GM18508 (cell line): Measurements from ENCODE around the gene NBPF6.
"Not testable (repeated sequence)": the region's sequence is repeated elsewhere in the genome, so short reads cannot be mapped to it uniquely, and the experiment has no call there.

Experiments
- ATAC-seq: cut with Tn5 transposase; IDR thresholded peaks from one replicate; pipeline ENCODE4 v1.9.1; 2021; ENCODE audit warnings: moderate number of reproducible peaks; ENCODE audit not compliant: insufficient read depth, unreplicated experiment

The NBPF6 gene

DNA sequence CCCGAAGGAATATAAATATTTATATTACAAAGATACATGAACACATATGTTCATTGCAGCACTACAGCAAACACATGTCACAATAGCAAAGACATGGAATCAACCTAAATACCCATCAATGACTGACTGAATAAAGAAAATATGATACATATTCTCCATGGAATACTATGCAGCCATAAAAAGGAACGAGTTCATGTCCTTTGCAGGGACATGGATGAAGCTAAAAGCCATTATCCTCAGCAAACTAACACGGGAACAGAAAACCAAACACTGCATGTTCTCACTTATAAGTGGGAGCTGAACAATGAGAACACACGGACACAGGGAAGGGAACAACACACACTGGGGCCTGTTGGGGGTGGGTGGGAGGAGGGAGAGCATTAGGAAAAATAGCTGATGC lies 46.7 kb downstream of the NBPF6 start:
- ATAC-seq, result not testable (repeated sequence)

DNA sequence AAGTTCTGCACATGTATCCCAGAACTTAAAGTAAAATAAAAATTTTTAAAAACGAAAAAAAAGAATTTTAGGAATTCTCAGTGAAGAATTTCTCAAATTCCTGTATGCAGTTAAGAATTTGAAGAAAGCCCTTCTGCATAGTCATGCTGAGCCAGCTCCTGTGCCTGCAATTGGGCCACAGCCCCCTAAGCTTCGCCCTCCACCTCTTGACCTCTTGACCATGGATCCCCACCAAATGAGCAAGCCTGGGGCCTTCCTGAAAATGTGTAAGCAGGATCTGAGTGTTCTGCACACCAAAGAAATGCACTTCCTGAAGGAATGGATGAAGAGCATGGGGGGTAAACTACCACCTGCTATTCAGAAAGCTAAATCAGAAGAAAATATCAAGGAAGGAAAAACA lies 52.0 kb downstream of the NBPF6 start:
- ATAC-seq, result no peak

DNA sequence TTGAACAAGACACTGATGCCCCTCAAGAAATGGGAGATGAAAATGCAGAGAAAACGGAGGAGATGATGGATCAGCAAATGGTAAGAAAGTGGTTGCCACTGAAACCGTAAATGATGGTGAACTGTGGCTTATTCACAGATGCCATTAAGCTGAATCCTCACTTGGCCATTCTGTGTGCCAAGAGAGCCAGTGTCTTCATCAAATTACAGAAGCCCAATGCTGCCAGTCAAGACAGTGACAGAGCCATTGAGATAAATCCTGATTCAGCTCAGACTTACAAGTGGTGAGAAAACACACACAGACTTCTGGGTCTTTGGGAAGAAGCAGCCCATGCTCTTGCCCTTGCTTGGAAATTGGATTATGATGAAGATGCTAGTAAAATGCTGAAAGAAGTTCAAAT lies 52.5 kb downstream of the NBPF6 start:
- no peak for ATAC-seq

DNA sequence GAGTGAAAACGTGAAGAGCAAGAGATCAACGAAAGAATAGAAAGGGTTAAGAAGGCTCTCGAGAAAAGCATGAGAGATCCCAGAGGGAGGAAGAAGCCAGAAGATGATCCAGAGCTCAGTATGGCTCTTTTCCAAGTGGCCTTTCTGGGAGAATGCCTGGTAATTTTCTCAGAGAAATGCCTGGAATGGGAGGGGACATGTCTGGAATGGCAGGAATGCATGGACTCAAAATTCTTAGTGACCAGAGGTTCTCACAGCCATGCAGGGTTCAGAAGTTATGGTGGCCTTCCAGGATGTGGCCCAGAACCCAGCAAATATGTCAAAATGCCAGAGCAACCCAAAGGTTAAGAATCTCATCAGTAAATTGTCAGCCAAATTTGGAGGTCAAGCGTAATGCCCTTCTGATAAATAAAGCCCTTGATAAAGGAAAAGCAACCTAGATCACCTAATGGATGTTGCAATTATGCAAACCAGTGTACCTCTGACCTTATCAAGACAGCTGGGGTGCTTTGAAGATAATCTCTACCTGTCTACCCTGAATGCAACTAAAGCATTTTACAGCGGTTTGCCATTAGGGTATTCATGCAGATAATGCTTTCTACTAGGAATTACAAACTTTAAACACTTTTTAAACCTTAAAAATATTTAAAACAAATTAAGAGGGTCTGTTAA lies 53.1 kb downstream of the NBPF6 start:
- ATAC-seq, result no peak

DNA sequence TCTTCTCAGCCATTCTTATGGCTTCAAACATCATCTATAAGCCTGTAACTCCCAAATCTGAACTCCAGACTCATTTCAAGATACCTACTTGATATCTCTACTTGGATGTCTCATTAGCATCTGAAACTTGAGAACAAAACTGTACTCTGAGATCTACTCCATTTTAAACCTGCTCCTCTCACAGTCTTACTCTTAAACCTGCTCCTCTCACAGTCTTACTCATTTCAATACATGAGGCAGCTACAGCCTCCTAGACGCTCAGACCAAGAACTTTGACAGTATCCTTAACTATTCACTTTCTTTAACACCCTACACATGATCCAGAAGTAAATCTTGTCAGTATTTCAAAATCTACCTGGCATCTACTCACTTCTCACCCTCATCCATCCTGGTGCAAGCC lies 54.3 kb downstream of the NBPF6 start:
- no peak for ATAC-seq

DNA sequence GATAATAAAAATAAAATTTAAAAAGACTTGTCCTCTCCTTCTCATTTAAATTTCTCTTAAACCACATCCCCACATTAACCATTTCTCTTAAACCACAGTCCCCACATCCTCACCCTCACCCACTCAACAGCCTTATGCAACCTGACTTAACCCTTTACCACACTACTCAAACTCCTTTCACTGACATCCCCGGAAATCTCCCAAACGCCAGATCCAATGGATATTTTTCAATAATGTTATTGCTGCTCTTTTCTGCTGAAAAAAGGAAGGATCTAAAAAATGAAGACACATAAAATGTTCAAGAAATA lies 55.6 kb downstream of the NBPF6 start:
- no peak for ATAC-seq

DNA sequence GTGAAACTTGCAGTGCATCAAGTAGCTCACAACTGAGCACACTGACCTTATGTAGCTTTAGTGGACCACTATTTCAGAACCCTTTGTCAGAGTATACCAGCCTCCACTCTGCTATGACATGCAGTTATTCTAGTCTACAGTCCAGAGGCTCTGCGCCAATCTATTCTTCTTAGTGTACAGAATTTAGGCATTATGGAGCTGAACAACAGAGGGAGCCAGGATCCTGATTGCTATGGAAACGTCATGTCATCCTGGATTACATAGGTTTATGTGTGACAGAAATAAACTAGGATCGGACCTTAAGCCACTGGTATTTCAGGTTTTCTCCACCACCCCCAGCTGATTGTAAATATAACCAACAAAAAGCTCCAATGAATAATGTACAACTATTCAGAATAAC lies 61.6 kb downstream of the NBPF6 start:
- ATAC-seq, result no peak

DNA sequence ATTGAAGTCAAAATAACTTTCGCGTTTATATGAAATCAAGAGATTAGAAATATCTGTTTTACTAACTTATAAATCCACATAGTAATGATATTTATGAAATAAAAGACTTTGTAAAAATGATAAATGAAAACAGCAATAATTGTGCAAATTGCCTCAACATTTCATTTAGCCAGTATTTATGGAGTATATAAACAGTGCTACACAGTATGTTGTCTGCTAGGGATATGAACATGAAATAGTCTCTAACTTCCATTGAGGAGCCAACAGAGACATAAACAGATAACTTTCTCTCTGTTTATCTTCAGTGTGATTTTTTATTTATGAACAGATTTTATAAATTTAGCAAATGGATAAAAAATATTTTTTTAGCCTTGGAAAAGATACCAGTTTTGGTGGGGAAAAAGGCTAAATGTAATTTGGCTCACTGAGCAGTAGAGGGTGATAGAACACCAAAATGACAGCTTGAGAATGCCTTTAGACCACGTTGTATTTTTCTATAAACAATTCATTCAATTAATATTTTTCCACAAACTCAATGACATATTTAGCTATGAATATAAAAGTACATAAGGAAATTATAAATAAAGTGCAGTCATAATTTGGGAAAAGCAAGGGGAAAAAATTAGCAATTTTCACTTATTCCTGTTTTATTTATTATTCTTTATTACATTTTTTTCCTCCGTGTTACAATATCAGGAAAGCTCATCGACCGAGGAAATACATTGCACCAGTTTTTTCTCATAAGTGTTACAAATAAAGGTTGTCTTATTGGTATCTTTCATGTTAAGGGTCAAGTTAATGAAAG lies 62.3 kb downstream of the NBPF6 start:
- no peak for ATAC-seq

DNA sequence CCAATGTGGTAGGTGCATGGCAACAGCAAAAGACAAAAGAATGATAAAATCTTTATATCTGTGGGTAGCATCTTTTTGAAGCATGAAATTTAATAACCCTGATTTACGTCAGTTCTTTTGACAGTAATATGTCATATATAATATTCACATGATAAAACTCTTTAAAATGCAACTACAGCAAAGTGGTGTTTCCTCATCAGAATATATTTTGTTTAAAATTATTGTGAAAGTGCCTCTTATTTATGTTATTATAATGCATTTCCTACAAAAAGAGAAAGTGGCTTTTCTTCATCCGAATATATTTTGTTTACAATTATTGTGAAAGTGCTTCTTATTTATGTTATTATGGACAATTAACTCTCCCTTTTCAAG lies 62.9 kb downstream of the NBPF6 start:
- no peak for ATAC-seq

DNA sequence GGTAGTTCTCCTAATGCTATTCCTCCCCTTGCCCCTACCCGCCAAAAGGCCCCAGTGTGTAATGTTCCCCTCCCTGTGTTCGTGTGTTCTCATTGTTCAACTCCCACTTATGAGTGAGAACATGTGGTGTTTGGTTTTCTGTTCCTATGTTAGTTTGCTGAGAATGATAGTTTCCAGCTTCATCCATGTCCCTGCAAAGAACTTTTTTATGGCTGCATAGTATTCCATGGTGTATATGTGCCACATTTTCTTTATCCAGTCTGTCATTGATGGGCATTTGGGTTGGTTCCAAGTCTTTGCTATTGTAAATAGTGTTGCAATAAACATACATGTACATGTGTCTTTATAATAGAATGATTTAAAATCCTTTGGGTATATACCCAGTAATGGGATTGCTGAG lies 63.8 kb downstream of the NBPF6 start:
- ATAC-seq, result not testable (repeated sequence)

DNA sequence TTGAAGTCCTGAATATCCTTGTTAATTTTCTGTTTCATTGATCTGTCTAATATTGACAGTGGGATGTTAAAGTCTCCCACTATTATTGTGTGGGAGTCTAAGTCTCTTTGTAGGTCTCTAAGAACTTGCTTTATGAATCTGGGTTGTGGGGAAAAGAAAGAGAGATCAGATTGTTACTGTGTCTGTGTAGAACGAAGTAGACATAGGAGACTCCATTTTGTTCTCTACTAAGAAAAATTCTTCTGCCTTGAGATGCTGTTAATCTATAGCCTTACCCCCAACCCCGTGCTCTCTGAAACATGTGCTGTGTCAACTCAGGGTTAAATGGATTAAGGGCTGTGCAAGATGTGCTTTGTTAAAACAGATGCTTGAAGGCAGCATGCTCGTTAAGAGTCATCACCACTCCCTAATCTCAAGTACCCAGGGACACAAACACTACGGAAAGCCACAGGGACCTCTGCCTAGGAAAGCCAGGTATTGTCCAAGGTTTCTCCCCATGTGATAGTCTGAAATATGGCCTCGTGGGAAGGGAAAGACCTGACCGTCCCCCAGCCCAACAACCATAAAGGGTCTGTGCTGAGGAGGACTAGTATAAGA lies 67.3 kb downstream of the NBPF6 start:
- ATAC-seq, result not testable (repeated sequence)
